ENCODE measurements around the gene FARSA.
"Not testable (repeated sequence)": the region's sequence is repeated elsewhere in the genome, so short reads cannot be mapped to it uniquely, and the experiment has no call there.

FARSA gene

GRCh38 chr19:12954612-12954962 is 21.1 kb upstream of the FARSA start:
- TF ChIP-seq, protein P1, sequence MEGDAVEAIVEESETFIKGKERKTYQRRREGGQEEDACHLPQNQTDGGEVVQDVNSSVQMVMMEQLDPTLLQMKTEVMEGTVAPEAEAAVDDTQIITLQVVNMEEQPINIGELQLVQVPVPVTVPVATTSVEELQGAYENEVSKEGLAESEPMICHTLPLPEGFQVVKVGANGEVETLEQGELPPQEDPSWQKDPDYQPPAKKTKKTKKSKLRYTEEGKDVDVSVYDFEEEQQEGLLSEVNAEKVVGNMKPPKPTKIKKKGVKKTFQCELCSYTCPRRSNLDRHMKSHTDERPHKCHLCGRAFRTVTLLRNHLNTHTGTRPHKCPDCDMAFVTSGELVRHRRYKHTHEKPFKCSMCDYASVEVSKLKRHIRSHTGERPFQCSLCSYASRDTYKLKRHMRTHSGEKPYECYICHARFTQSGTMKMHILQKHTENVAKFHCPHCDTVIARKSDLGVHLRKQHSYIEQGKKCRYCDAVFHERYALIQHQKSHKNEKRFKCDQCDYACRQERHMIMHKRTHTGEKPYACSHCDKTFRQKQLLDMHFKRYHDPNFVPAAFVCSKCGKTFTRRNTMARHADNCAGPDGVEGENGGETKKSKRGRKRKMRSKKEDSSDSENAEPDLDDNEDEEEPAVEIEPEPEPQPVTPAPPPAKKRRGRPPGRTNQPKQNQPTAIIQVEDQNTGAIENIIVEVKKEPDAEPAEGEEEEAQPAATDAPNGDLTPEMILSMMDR (IDR thresholded peaks at IDR 0.05; ENCODE audit: unreplicated experiment in 3 of 3), result no peak
- Mint-ChIP-seq H3K4me1 (peaks cover 40% of the 10 kb centered on the region), H3K4me3 (peak overlapping the region; percentile 28 to 91 (median 88)), H3K27me3 (ENCODE audit: low read depth) (no peaks in the 10 kb centered on the region), H3K27ac (peak overlapping the region; percentile 57 to 91 (median 83)), H3K9me3 (no peaks in the 10 kb centered on the region), H3K36me3 (ENCODE audit: low read depth) (peaks cover 45% of the 10 kb centered on the region)

GRCh38 chr19:12953799-12954611 is 20.5 kb upstream of the FARSA start:
- Mint-ChIP-seq H3K9me3 (no peaks in the 10 kb centered on the region), H3K4me3 (peak overlapping the region; percentile 28 to 91 (median 88)), H3K27ac (peak overlapping the region; percentile 83 to 91 (median 84)), H3K36me3 (ENCODE audit: low read depth) (peaks cover 48% of the 10 kb centered on the region), H3K27me3 (ENCODE audit: low read depth) (no peaks in the 10 kb centered on the region), H3K4me1 (peaks cover 40% of the 10 kb centered on the region)
- TF ChIP-seq, protein P1 (IDR thresholded peaks at IDR 0.05; ENCODE audit: unreplicated experiment in 3 of 3), result no peak

GRCh38 chr19:12953138-12953798 is 19.8 kb upstream of the FARSA start:
- H3K9me3 Mint-ChIP-seq, result no peaks in the 10 kb centered on the region
- H3K27ac Mint-ChIP-seq, result peak overlapping the region; percentile 81 to 91 (median 84)
- TF ChIP-seq, protein P1 (IDR thresholded peaks at IDR 0.05; ENCODE audit: unreplicated experiment in 3 of 3), result no peak
- peaks cover 40% of the 10 kb centered on the region for H3K4me1 Mint-ChIP-seq
- H3K36me3 Mint-ChIP-seq (ENCODE audit: low read depth), result peaks cover 52% of the 10 kb centered on the region
- peak overlapping the region; percentile 31 to 64 (median 52) for H3K4me3 Mint-ChIP-seq
- H3K27me3 Mint-ChIP-seq (ENCODE audit: low read depth), result no peaks in the 10 kb centered on the region

DNA sequence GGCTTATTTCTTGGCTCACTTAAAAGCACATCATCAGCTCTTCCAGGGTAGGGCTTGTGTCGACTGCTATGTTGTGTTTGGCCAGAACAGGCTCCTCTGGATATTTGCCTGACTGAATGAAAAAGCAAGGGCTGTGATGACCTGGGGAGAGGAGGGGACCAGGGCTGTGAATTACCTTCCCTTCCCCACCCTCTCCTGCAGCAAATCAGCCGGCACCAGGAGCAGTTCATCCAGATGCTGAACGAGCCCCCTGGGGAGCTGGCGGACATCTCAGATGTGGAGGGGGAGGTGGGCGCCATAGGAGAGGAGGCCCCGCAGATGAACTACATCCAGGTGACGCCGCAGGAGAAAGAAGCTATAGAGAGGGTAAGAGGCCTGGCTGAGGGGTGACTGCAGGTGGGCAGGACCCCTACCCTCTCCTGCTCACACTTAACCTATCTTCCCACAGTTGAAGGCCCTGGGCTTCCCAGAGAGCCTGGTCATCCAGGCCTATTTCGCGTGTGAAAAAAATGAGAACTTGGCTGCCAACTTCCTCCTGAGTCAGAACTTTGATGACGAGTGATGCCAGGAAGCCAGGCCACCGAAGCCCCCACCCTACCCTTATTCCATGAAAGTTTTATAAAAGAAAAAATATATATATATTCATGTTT is 19.1 kb upstream of the FARSA start:
- Mint-ChIP-seq H3K27me3 (ENCODE audit: low read depth) (no peaks in the 10 kb centered on the region), H3K36me3 (ENCODE audit: low read depth) (peaks cover 57% of the 10 kb centered on the region), H3K27ac (peak overlapping the region; percentile 81 to 91 (median 84)), H3K4me1 (peaks cover 40% of the 10 kb centered on the region), H3K9me3 (no peaks in the 10 kb centered on the region), H3K4me3 (peak overlapping the region in 2 of 3 experiments; percentile 34 to 37)
- TF ChIP-seq, protein P1 (IDR thresholded peaks at IDR 0.05; ENCODE audit: unreplicated experiment in 3 of 3), result no peak

GRCh38 chr19:12952050-12952449 is 18.5 kb upstream of the FARSA start:
- H3K36me3 Mint-ChIP-seq (ENCODE audit: low read depth), result peaks cover 59% of the 10 kb centered on the region
- H3K27ac Mint-ChIP-seq, result peak overlapping the region in 2 of 3 experiments; percentile 81 to 91
- H3K9me3 Mint-ChIP-seq; H3K27me3 Mint-ChIP-seq (ENCODE audit: low read depth): not testable (repeated sequence)
- peaks cover 40% of the 10 kb centered on the region for H3K4me1 Mint-ChIP-seq
- H3K4me3 Mint-ChIP-seq, result peak overlapping the region; percentile 8 to 52 (median 34)

Data from nephron (organoid).